Hematopoietic multipotent progenitor cell treated with erythropoietin and hydrocortisone succinate and interleukin-3 and kit ligand, for 6 days (in vitro differentiated cells): ENCODE measurements around the gene IFI27L1.

Source experiments
- DNase-seq: peaks from one replicate; pipeline ENCODE4 v3.0.0-alpha.2; 2015

IFI27L1 gene

GRCh38 chr14:94115631-94116030, 34.5 kb downstream of the IFI27L1 start:
- no peak for DNase-seq

- no peak for DNase-seq
Measured at GRCh38 chr14:94116701-94117100, 35.6 kb downstream of the IFI27L1 start.

GRCh38 chr14:94117856-94118255, 36.7 kb downstream of the IFI27L1 start:
- no peak for DNase-seq

- no peak for DNase-seq
Measured at GRCh38 chr14:94119071-94119470, 38.0 kb downstream of the IFI27L1 start.

GRCh38 chr14:94120667-94121340, 39.7 kb downstream of the IFI27L1 start:
- DNase-seq = no peak

- DNase-seq = no peak
Measured at GRCh38 chr14:94121485-94121884, 40.4 kb downstream of the IFI27L1 start.

GRCh38 chr14:94122438-94122837, 41.3 kb downstream of the IFI27L1 start:
- no peak for DNase-seq

- DNase-seq = no peak
Measured at GRCh38 chr14:94123296-94123695, 42.2 kb downstream of the IFI27L1 start.

GRCh38 chr14:94123868-94124267, 42.8 kb downstream of the IFI27L1 start:
- no peak for DNase-seq

- DNase-seq = no peak
Measured at GRCh38 chr14:94124582-94125377, 43.7 kb downstream of the IFI27L1 start.

- DNase-seq = no peak
Measured at GRCh38 chr14:94125659-94126418, 44.7 kb downstream of the IFI27L1 start.

GRCh38 chr14:94126419-94126677, 45.2 kb downstream of the IFI27L1 start:
- DNase-seq = no peak

GRCh38 chr14:94126800-94127199, 45.7 kb downstream of the IFI27L1 start:
- no peak for DNase-seq

GRCh38 chr14:94127330-94127729, 46.2 kb downstream of the IFI27L1 start:
- no peak for DNase-seq

GRCh38 chr14:94128216-94128839, 47.2 kb downstream of the IFI27L1 start:
- DNase-seq = no peak

GRCh38 chr14:94129111-94129757, 48.1 kb downstream of the IFI27L1 start, which contains the start of gene IFI27L2:
TSS of gene IFI27L2 (minus strand) at chr14:94129604. CDS start at chr14:94129564, 40 bp downstream.
- peak; percentile 87 for DNase-seq

GRCh38 chr14:94129758-94130414, 48.8 kb downstream of the IFI27L1 start:
- peak; percentile 62 for DNase-seq

GRCh38 chr14:94132285-94132887, 51.3 kb downstream of the IFI27L1 start:
- DNase-seq = peak; percentile 89

- DNase-seq = no peak
Measured at GRCh38 chr14:94135476-94135875, 54.4 kb downstream of the IFI27L1 start.

GRCh38 chr14:94136575-94137331, 55.6 kb downstream of the IFI27L1 start:
- DNase-seq = peak; percentile 89

GRCh38 chr14:94138251-94138650, 57.1 kb downstream of the IFI27L1 start:
- DNase-seq = no peak
